HepG2 (cell line): ENCODE measurements around the gene LIMK2. TPM values are rescaled to one million over a fixed set of nuclear protein-coding genes. Genes with fewer than 3 reads are reported as not detected.
A peak's percentile ranks its signal among the peaks of the same experiment; 100 is the strongest.

ENCODE experiments used
- BRCA1 ChIP-seq: sonication (generic); formaldehyde crosslinking; IDR thresholded peaks from 2 replicates; pipeline ENCODE4 v1.4.0; 2020; ENCODE audit warnings: missing genetic modification reagents
- CAMTA2 ChIP-seq: sonication (generic); formaldehyde crosslinking; IDR thresholded peaks from 2 replicates; pipeline ENCODE4 v1.4.0; 2020; ENCODE audit warnings: mild to moderate bottlenecking, missing genetic modification reagents, borderline replicate concordance
- CEBPB ChIP-seq: IDR thresholded peaks from 2 replicates; pipeline ENCODE4 v1.6.1; 2011; ENCODE audit warnings: low read depth, low read length, improper control_type of control experiment, borderline replicate concordance
- ELF3 ChIP-seq: IDR thresholded peaks from 2 replicates; pipeline ENCODE4 v1.6.1; 2016; ENCODE audit warnings: missing genetic modification reagents, missing compliant biosample characterization
- EZH2 ChIP-seq: conservative IDR thresholded peaks from 2 replicates; pipeline ENCODE4 v1.6.1; 2012; ENCODE audit warnings: mild to moderate bottlenecking, low read depth, low read length, moderate library complexity
- FOXA1 ChIP-seq, 2 experiments: fragments of 450-650 bp in 1 of 2; sonication (generic) in 1 of 2; formaldehyde crosslinking in 1 of 2; IDR thresholded peaks; 2 replicates each; pipeline versions ENCODE4 v1.4.0 to v1.6.1; 2016 to 2020; ENCODE audit warnings: missing genetic modification reagents in 1 of 2
- FOXK2 ChIP-seq: fragments of 450-650 bp; IDR thresholded peaks from 2 replicates; pipeline ENCODE4 v1.6.1; 2016
- GABPB1 ChIP-seq: IDR thresholded peaks from 2 replicates; pipeline ENCODE4 v1.6.1; 2016; ENCODE audit warnings: mild to moderate bottlenecking, missing genetic modification reagents, moderate library complexity, missing compliant biosample characterization
- KAT8 ChIP-seq: IDR thresholded peaks from 2 replicates; pipeline ENCODE4 v1.6.1; 2016; ENCODE audit warnings: missing genetic modification reagents, missing compliant biosample characterization
- KLF11 ChIP-seq: IDR thresholded peaks from 2 replicates; pipeline ENCODE4 v1.6.1; 2016; ENCODE audit warnings: missing compliant biosample characterization
- KLF16 ChIP-seq, 2 experiments: sonication (generic) in 1 of 2; formaldehyde crosslinking in 1 of 2; IDR thresholded peaks; 2 replicates each; pipeline versions ENCODE4 v1.6.1 to v1.8.0; 2016 to 2023; ENCODE audit warnings: missing genetic modification reagents in 2 of 2, missing compliant biosample characterization in 1 of 2
- MED1 ChIP-seq: sonication (generic); formaldehyde crosslinking; IDR thresholded peaks from 2 replicates; pipeline ENCODE4 v1.4.0; 2020; ENCODE audit warnings: missing genetic modification reagents
- NFKBIZ ChIP-seq: IDR thresholded peaks from 2 replicates; pipeline ENCODE4 v1.6.1; 2018; ENCODE audit warnings: missing genetic modification reagents, missing compliant biosample characterization
- NR2F6 ChIP-seq, 2 experiments: IDR thresholded peaks; 2 replicates each; pipeline ENCODE4 v1.6.1; 2016; ENCODE audit warnings: antibody characterized with exemption in 1 of 2, mild to moderate bottlenecking in 1 of 2
- PCBP2 ChIP-seq: fragments of 200-400 bp; formaldehyde crosslinking; optimal IDR thresholded peaks from 2 replicates; pipeline ENCODE3; 2018; ENCODE audit warnings: low read length, low read depth; ENCODE audit not compliant: poor library complexity, severe bottlenecking
- SOX6 ChIP-seq, 2 experiments: fragments of 450-650 bp in 1 of 2; sonication (generic) in 1 of 2; formaldehyde crosslinking in 1 of 2; IDR thresholded peaks; 2 replicates each; pipeline versions ENCODE4 v1.4.0 to v1.6.1; 2017 to 2020; ENCODE audit warnings: antibody characterized with exemption in 1 of 2, mild to moderate bottlenecking in 1 of 2, missing genetic modification reagents in 1 of 2
- SRSF4 ChIP-seq: fragments of 200-400 bp; formaldehyde crosslinking; IDR thresholded peaks from one replicate; pipeline ENCODE4 v1.6.1; 2018; ENCODE audit warnings: mild to moderate bottlenecking, low read depth, low read length, moderate library complexity; ENCODE audit not compliant: poor library complexity, severe bottlenecking
- ZBTB20 ChIP-seq: sonication (generic); formaldehyde crosslinking; IDR thresholded peaks from 2 replicates; pipeline ENCODE4 v1.8.1; 2023; ENCODE audit warnings: missing genetic modification reagents, low read depth, mild to moderate bottlenecking, borderline replicate concordance
- ZMYM3 ChIP-seq: sonication (generic); formaldehyde crosslinking; IDR thresholded peaks from 2 replicates; pipeline ENCODE4 v1.5.1; 2020; ENCODE audit warnings: mild to moderate bottlenecking, missing genetic modification reagents
- ZNF225 ChIP-seq: sonication (generic); formaldehyde crosslinking; IDR thresholded peaks from 2 replicates; pipeline ENCODE4 v1.4.0; 2020; ENCODE audit warnings: mild to moderate bottlenecking, missing genetic modification reagents
- ZNF264 ChIP-seq: sonication (generic); formaldehyde crosslinking; IDR thresholded peaks from 2 replicates; pipeline ENCODE4 v1.4.0; 2020; ENCODE audit warnings: missing genetic modification reagents
- ZNF335 ChIP-seq: sonication (generic); formaldehyde crosslinking; IDR thresholded peaks from 2 replicates; pipeline ENCODE4 v1.4.0; 2020; ENCODE audit warnings: missing genetic modification reagents
- ZNF432 ChIP-seq: sonication (generic); formaldehyde crosslinking; IDR thresholded peaks from 2 replicates; pipeline ENCODE4 v1.5.0; 2020; ENCODE audit warnings: missing genetic modification reagents, mild to moderate bottlenecking, borderline replicate concordance
- ZNF577 ChIP-seq: sonication (generic); formaldehyde crosslinking; IDR thresholded peaks from 2 replicates; pipeline ENCODE4 v1.4.0; 2020; ENCODE audit warnings: mild to moderate bottlenecking, low read depth, missing genetic modification reagents, borderline replicate concordance
- ZNF580 ChIP-seq: IDR thresholded peaks from 2 replicates; pipeline ENCODE4 v1.6.1; 2016; ENCODE audit warnings: low read depth, borderline replicate concordance
- ZNF766 ChIP-seq: sonication (generic); formaldehyde crosslinking; IDR thresholded peaks from 2 replicates; pipeline ENCODE4 v1.5.0; 2020; ENCODE audit warnings: missing genetic modification reagents, borderline replicate concordance
- ZNF816 ChIP-seq: sonication (generic); formaldehyde crosslinking; IDR thresholded peaks from 2 replicates; pipeline ENCODE4 v1.8.0; 2022; ENCODE audit warnings: missing genetic modification reagents, mild to moderate bottlenecking, borderline replicate concordance
- polyA plus RNA-seq, 8 experiments: library from polyadenylated mRNA; depleted of rRNA in 3 of 8; stranded (reverse) in 7 of 8; unstranded in 1 of 8; fragments of >200 nt; fragmentation: Illumina TruSeq in 4 of 8; extraction: Trizol in 4 of 8; gene quantifications; 2 replicates each; pipeline versions ENCODE4 v1.2.1 to v1.2.3, GENCODE V29; 2011 to 2016; ENCODE audit warnings: low read depth in 4 of 8, missing spikeins in 1 of 8, mixed read lengths in 1 of 8; ENCODE audit not compliant: insufficient read depth in 1 of 8
- total RNA-seq, 5 experiments: library from RNA; depleted of rRNA; stranded (reverse); fragments of >200 nt; fragmentation: Illumina TruSeq; extraction: Trizol; gene quantifications; 2 replicates each; pipeline ENCODE4 v1.2.3, GENCODE V29; 2016; ENCODE audit warnings: low read depth in 1 of 5
- TF ChIP-seq, protein P1 (sequence below): IDR thresholded peaks from 2 replicates; pipeline ENCODE4 v1.6.1; 2016; ENCODE audit warnings: missing biosample characterization, missing genetic modification reagents, low read depth
- TF ChIP-seq, protein P2 (sequence below): sonication (generic); formaldehyde crosslinking; IDR thresholded peaks from 2 replicates; pipeline ENCODE4 v1.5.1; 2020; ENCODE audit warnings: missing genetic modification reagents, mild to moderate bottlenecking, borderline replicate concordance

Gene LIMK2
- total and polyA plus RNA-seq, 2 of the 13 experiments (the other 11 are each of a cell fraction or from before 2014, with no cell fraction given): 20.9 to 29.8 TPM

GRCh38 chr22:31210556-31211421, 1.3 kb upstream of the LIMK2 start (continued):
- TF ChIP-seq KLF11 (CRISPR knock-in tag) (no peak), FOXA1 (IDR thresholded peaks at IDR 0.05) (no peak), FOXA1 (CRISPR knock-in tag; IDR thresholded peaks at IDR 0.05) (peak; percentile 19; the same call in 1 of the 2 replicates), GABPB1 (CRISPR knock-in tag) (peak; percentile 47), CEBPB (peak; percentile 63; the same call in 1 of the 2 replicates), KAT8 (CRISPR knock-in tag) (peak; percentile 58), ZNF577 (CRISPR knock-in tag) (no peak), SOX6 (IDR thresholded peaks at IDR 0.05) (no peak), SOX6 (CRISPR knock-in tag; IDR thresholded peaks at IDR 0.05) (peak; percentile 95), ELF3 (CRISPR knock-in tag) (peak; percentile 90), MED1 (CRISPR knock-in tag) (peak; percentile 81), EZH2 (no peak), FOXK2 (no peak), CAMTA2 (CRISPR knock-in tag) (no peak), KLF16 (CRISPR knock-in tag; IDR thresholded peaks at IDR 0.05) (0 out of 4 replicates have a peak, but pooled peaks of 1 of the 2 experiments have one; percentile 30), ZBTB20 (no peak), NFKBIZ (no peak), NR2F6 (IDR thresholded peaks at IDR 0.05) (no peak), NR2F6 (CRISPR knock-in tag; IDR thresholded peaks at IDR 0.05) (peak; percentile 62), ZNF766 (CRISPR knock-in tag) (no peak), ZNF335 (CRISPR knock-in tag) (no peak), PCBP2 (no peak), ZNF225 (no peak), ZNF580 (CRISPR knock-in tag) (no peak), ZNF816 (CRISPR knock-in tag) (no peak), ZNF432 (CRISPR knock-in tag) (no peak), ZMYM3 (CRISPR knock-in tag) (peak; percentile 27; the same call in 1 of the 2 replicates), ZNF264 (0 out of 2 replicates have a peak, but pooled peaks have one; percentile 21), SRSF4 (no peak), BRCA1 (CRISPR knock-in tag) (no peak)
- TF ChIP-seq, protein P1, sequence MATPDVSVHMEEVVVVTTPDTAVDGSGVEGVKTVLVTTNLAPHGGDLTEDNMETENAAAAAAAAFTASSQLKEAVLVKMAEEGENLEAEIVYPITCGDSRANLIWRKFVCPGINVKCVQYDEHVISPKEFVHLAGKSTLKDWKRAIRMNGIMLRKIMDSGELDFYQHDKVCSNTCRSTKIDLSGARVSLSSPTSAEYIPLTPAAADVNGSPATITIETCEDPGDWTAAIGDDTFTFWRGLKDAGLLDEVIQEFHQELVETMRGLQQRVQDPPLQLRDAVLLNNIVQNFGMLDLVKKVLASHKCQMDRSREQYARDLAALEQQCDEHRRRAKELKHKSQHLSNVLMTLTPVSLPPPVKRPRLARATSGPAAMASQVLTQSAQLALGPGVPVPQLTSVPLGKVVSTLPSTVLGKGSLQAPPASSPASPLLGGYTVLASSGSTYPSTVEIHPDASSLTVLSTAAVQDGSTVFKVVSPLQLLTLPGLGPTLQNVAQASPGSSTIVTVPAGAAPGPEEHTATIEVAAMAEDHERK (CRISPR knock-in tag): no peak
- TF ChIP-seq, protein P2, sequence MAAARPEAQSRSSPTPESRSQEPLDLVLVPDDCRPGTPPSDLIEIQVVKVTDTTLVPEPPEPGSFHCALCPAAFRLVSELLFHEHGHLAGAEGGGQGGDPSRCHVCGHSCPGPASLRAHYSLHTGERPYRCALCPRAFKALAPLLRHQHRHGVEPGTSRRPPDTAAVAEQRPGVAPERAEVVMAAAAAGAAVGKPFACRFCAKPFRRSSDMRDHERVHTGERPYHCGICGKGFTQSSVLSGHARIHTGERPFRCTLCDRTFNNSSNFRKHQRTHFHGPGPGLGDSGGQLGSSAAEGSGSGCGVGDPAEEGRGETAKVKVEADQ (CRISPR knock-in tag): no peak
